Liver (tissue), 9 donors: ENCODE results near the gene KLK1. TPM values are rescaled to one million over a fixed set of nuclear protein-coding genes. Genes with fewer than 3 reads are reported as not detected.

Experiments used
- DNase-seq: peaks from one replicate; pipeline ENCODE4 v3.0.0-alpha.2; 2017; ENCODE audit warnings: low spot score
- H3K27ac ChIP-seq, 2 donors: one replicate each; pipeline ENCODE4 v1.7.0; 2013; ENCODE audit warnings: inconsistent platforms in 2 of 2, low read length in 2 of 2, control low read depth in 1 of 2, low read depth in 1 of 2, mild to moderate bottlenecking in 1 of 2
- H3K27me3 ChIP-seq, 4 donors: one replicate each; pipeline versions ENCODE4 v1.6.1 to v1.7.0; 2013; ENCODE audit warnings: low read length in 3 of 4, inconsistent platforms in 1 of 4, mild to moderate bottlenecking in 1 of 4, moderate library complexity in 1 of 4; ENCODE audit not compliant: control insufficient read depth in 4 of 4, insufficient read depth in 4 of 4
- H3K36me3 ChIP-seq, 4 donors: one replicate each; pipeline versions ENCODE4 v1.6.1 to v1.7.0; 2013; ENCODE audit warnings: low read length in 3 of 4, mild to moderate bottlenecking in 3 of 4, low read depth in 1 of 4, moderate library complexity in 1 of 4; ENCODE audit not compliant: control insufficient read depth in 4 of 4, insufficient read depth in 3 of 4
- H3K4me1 ChIP-seq, 4 donors: one replicate each; pipeline versions ENCODE4 v1.6.1 to v1.7.0; 2013; ENCODE audit warnings: low read length in 3 of 4, mild to moderate bottlenecking in 3 of 4, moderate library complexity in 1 of 4; ENCODE audit not compliant: control insufficient read depth in 4 of 4, insufficient read depth in 4 of 4
- H3K4me3 ChIP-seq, 3 donors: one replicate each; pipeline versions ENCODE4 v1.6.1 to v1.7.0; 2013; ENCODE audit warnings: low read length in 3 of 3, control low read depth in 1 of 3, low read depth in 1 of 3, mild to moderate bottlenecking in 1 of 3
- H3K9ac ChIP-seq, 2 donors: one replicate each; pipeline ENCODE4 v1.7.0; 2013; ENCODE audit warnings: low read length in 2 of 2, mild to moderate bottlenecking in 2 of 2, moderate library complexity in 2 of 2, control low read depth in 1 of 2, low read depth in 1 of 2
- H3K9me3 ChIP-seq, 4 donors: one replicate each; pipeline versions ENCODE4 v1.6.1 to v1.7.0; 2013; ENCODE audit warnings: low read length in 3 of 4; ENCODE audit not compliant: control insufficient read depth in 4 of 4
- CTCF ChIP-seq: fragments of 150-350 bp; IDR thresholded peaks from 2 replicates; pipeline ENCODE4 v1.5.1; 2017; ENCODE audit warnings: improper control_type of control experiment, low read depth, low read length; ENCODE audit not compliant: missing input control
- EGR1 ChIP-seq, 2 donors: IDR thresholded peaks; 2 replicates each; pipeline ENCODE4 v1.6.1; 2016 to 2018; ENCODE audit warnings: antibody characterized with exemption in 2 of 2, low read depth in 2 of 2
- FOXA1 ChIP-seq: IDR thresholded peaks from 2 replicates; pipeline ENCODE4 v1.6.1; 2016; ENCODE audit warnings: antibody characterized with exemption
- FOXA2 ChIP-seq: IDR thresholded peaks from 2 replicates; pipeline ENCODE4 v1.6.1; 2016; ENCODE audit warnings: antibody characterized with exemption
- HNF4A ChIP-seq, 2 donors: conservative IDR thresholded peaks; 2 replicates each; pipeline ENCODE4 v1.6.1; 2016; ENCODE audit warnings: antibody characterized with exemption in 2 of 2, mild to moderate bottlenecking in 2 of 2
- HNF4G ChIP-seq: IDR thresholded peaks from 2 replicates; pipeline ENCODE4 v1.6.1; 2016; ENCODE audit warnings: antibody characterized with exemption
- JUND ChIP-seq, 2 donors: IDR thresholded peaks; 2 replicates each; pipeline ENCODE4 v1.6.1; 2016; ENCODE audit warnings: antibody characterized with exemption in 2 of 2
- RAD21 ChIP-seq, 2 donors: IDR thresholded peaks; 2 replicates each; pipeline ENCODE4 v1.6.1; 2016; ENCODE audit warnings: antibody characterized with exemption in 2 of 2, mild to moderate bottlenecking in 2 of 2
- RXRA ChIP-seq, 2 donors: IDR thresholded peaks; 2 replicates each; pipeline ENCODE4 v1.6.1; 2017 to 2018; ENCODE audit warnings: antibody characterized with exemption in 2 of 2, mild to moderate bottlenecking in 1 of 2
- TAF1 ChIP-seq: conservative IDR thresholded peaks from 2 replicates; pipeline ENCODE4 v1.6.1; 2016; ENCODE audit warnings: antibody characterized with exemption, mild to moderate bottlenecking
- YY1 ChIP-seq: IDR thresholded peaks from 2 replicates; pipeline ENCODE4 v1.6.1; 2016; ENCODE audit warnings: antibody characterized with exemption, mild to moderate bottlenecking
- WGBS: extraction: QIAGEN DNeasy Blood & Tissue Kit; methylation state at CpG from one replicate; pipeline ENCODE4 v1.1.7; 2013; 5-methylcytosine and 5-hydroxymethylcytosine counted together
- polyA plus RNA-seq, 2 donors: library from polyadenylated mRNA; stranded (reverse) in 1 of 2; unstranded in 1 of 2; fragments of 200-250 nt in 1 of 2; fragments of >200 nt in 1 of 2; fragmentation: Nextera tagmentation in 1 of 2; extraction: Ambion mirVana in 1 of 2; gene quantifications; one replicate each; pipeline versions ENCODE4 v1.2.1 to v1.2.3, GENCODE V29; 2013 to 2015
- total RNA-seq, 2 donors: library from RNA; depleted of rRNA; stranded (reverse); fragments of >200 nt; gene quantifications; one replicate each; pipeline ENCODE4 v1.2.3, GENCODE V29; 2014
- TF ChIP-seq, protein P1 (sequence below): IDR thresholded peaks from 2 replicates; pipeline ENCODE4 v1.6.1; 2016; ENCODE audit warnings: antibody characterized with exemption
- TF ChIP-seq, protein P2 (sequence below): IDR thresholded peaks from 2 replicates; pipeline ENCODE4 v1.6.1; 2016; ENCODE audit warnings: antibody characterized with exemption
- donor health status: healthy.
- donor health status: healthy.
- donor health status: healthy.
- donor health status: healthy.
- donor health status: healthy.

KLK1 gene
- total and polyA plus RNA-seq, 4 donors = not detected

DNA sequence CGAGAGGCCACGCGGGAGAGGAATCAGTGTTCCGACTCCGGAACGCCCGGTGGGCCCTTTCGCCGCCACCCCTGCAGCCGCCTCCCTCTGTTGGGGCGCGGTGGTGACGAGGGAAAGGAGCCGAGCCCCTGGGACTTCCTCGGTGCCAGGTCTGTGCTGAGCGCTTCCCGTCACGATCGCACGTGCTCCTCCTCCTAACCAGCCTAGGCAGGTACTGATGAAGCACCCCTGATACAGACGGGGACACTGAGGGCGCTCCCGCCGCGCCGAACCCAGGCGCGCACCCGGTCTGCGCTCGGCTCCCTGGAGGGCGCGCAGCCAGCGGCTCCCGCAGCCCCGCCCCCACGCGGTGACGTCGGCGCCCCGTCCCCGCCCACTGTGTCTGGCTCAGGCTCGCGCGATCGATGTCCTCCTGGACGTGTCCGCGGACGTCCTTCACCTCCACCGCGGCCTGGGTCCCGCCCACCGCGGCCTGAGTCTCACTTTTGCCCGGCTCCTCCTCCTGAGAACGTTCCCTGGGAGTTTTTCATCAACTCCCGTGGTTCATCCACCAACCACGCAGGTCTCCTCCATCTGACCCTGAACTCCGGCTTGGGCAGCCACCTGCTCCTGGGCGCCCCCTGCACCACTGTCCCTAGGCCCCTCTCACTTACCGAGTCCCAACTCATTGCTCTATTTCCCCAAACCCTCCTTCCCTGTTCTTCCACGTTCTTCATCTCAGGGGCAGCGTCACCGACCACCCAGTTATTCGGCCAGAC, 12.4 kb upstream of the KLK1 start:
- WGBS = 4% methylated on average over 67 of the region's 67 CpGs
- Histone ChIP-seq H3K9me3 (no peaks in the 10 kb centered on the region), H3K4me3 (peak overlapping the region; percentile 39 to 54 (median 53)), H3K9ac (peak overlapping the region in 1 of 2 donors; percentile 20), H3K27ac (no peak overlapping the region), H3K4me1 (peaks cover 0 to 11% (median 4%) of the 10 kb centered on the region in 4 donors), H3K36me3 (no peaks in the 10 kb centered on the region), H3K27me3 (peaks cover 0 to 2% (median 0%) of the 10 kb centered on the region in 4 donors)
- TF ChIP-seq EGR1 (IDR thresholded peaks at IDR 0.05; ENCODE audit: low read depth in 2 of 2) (no peak), RXRA (IDR thresholded peaks at IDR 0.05) (peak; percentile 35 to 47)
- peak; percentile 82 for DNase-seq

DNA sequence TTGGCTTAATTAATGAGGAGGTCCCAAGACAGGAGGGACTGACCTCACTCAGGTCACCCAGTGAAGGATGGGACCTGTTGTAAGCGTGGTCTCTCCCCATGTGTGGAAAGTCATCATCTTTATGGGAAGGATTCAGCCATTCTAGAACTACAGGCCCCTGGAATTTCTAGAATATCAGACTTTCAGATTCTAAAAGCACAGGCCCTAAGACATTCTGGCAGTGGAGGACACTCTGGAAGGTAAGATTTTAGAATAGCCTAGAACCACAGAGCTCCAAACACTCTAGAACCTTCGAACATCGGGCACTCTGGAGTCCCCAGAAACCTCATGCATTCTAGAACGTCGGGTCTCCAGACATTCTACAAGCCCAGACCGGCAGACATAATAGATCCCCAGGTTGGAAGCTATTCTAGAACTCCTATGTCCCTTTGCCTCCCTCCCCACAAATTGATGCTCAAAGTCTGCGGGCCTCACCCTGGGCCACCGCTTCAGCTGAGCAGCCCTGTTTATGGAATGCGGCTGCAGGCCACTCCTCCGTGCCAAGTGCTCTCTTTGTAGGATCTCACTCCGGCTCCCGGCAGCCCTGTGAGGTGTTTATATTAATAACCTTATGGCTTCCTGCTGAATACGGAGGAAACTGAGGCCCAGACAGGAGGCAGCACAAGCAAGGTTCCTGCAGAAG, 11.7 kb upstream of the KLK1 start:
- WGBS = 44% methylated on average over 13 of the region's 13 CpGs
- no peak for DNase-seq
- Histone ChIP-seq H3K9ac (peak overlapping the region in 1 of 2 donors; percentile 20), H3K9me3 (no peaks in the 10 kb centered on the region), H3K27me3 (peaks cover 0 to 2% (median 0%) of the 10 kb centered on the region in 4 donors), H3K36me3 (no peaks in the 10 kb centered on the region), H3K4me1 (peaks cover 0 to 11% (median 4%) of the 10 kb centered on the region in 4 donors), H3K27ac (no peak overlapping the region), H3K4me3 (peak overlapping the region; percentile 39 to 54 (median 53))
- TF ChIP-seq TAF1 = no peak
- TF ChIP-seq, protein P1, sequence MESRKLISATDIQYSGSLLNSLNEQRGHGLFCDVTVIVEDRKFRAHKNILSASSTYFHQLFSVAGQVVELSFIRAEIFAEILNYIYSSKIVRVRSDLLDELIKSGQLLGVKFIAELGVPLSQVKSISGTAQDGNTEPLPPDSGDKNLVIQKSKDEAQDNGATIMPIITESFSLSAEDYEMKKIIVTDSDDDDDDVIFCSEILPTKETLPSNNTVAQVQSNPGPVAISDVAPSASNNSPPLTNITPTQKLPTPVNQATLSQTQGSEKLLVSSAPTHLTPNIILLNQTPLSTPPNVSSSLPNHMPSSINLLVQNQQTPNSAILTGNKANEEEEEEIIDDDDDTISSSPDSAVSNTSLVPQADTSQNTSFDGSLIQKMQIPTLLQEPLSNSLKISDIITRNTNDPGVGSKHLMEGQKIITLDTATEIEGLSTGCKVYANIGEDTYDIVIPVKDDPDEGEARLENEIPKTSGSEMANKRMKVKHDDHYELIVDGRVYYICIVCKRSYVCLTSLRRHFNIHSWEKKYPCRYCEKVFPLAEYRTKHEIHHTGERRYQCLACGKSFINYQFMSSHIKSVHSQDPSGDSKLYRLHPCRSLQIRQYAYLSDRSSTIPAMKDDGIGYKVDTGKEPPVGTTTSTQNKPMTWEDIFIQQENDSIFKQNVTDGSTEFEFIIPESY = no peak
- no peak for TF ChIP-seq FOXA2
- no peak for TF ChIP-seq CTCF
- no peak for TF ChIP-seq HNF4A (conservative IDR thresholded peaks at IDR 0.05)
- TF ChIP-seq HNF4G = no peak

- H3K9me3 ChIP-seq = no peaks in the 10 kb centered on the region
- H3K27ac ChIP-seq = no peak overlapping the region
- peaks cover 0 to 3% (median 0%) of the 10 kb centered on the region in 4 donors for H3K27me3 ChIP-seq
- no peak for DNase-seq
- peaks cover 0 to 11% (median 4%) of the 10 kb centered on the region in 4 donors for H3K4me1 ChIP-seq
- TF ChIP-seq RAD21 (IDR thresholded peaks at IDR 0.05) (no peak), FOXA2 (no peak), FOXA1 (no peak), JUND (IDR thresholded peaks at IDR 0.05) (no peak), CTCF (no peak), EGR1 (IDR thresholded peaks at IDR 0.05; ENCODE audit: low read depth in 2 of 2) (no peak), TAF1 (no peak), YY1 (no peak)
- TF ChIP-seq, protein P2, sequence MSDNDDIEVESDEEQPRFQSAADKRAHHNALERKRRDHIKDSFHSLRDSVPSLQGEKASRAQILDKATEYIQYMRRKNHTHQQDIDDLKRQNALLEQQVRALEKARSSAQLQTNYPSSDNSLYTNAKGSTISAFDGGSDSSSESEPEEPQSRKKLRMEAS = no peak
- H3K9ac ChIP-seq = no peak overlapping the region
- H3K36me3 ChIP-seq = no peaks in the 10 kb centered on the region
- WGBS = 94% methylated on average over 6 of the region's 6 CpGs
- no peak overlapping the region for H3K4me3 ChIP-seq
Observed at GRCh38 chr19:50833802-50834167, 10.2 kb upstream of the KLK1 start.
